ENCODE measurements around the gene CFAP73.
"Not testable (repeated sequence)": the region's sequence is repeated elsewhere in the genome, so short reads cannot be mapped to it uniquely, and the experiment has no call there.

CFAP73 gene

GRCh38 chr12:113196582-113196981, 47.1 kb downstream of the CFAP73 start:
- no peak for DNase-seq

- peak; percentile 83 for DNase-seq
Observed at GRCh38 chr12:113196990-113197389, 47.5 kb downstream of the CFAP73 start.

- DNase-seq: no peak
Observed at GRCh38 chr12:113197518-113198077, 48.1 kb downstream of the CFAP73 start.

GRCh38 chr12:113198296-113198695, 48.8 kb downstream of the CFAP73 start:
- DNase-seq: no peak

- no peak for DNase-seq
Observed at GRCh38 chr12:113200021-113200797, 50.7 kb downstream of the CFAP73 start.

DNA sequence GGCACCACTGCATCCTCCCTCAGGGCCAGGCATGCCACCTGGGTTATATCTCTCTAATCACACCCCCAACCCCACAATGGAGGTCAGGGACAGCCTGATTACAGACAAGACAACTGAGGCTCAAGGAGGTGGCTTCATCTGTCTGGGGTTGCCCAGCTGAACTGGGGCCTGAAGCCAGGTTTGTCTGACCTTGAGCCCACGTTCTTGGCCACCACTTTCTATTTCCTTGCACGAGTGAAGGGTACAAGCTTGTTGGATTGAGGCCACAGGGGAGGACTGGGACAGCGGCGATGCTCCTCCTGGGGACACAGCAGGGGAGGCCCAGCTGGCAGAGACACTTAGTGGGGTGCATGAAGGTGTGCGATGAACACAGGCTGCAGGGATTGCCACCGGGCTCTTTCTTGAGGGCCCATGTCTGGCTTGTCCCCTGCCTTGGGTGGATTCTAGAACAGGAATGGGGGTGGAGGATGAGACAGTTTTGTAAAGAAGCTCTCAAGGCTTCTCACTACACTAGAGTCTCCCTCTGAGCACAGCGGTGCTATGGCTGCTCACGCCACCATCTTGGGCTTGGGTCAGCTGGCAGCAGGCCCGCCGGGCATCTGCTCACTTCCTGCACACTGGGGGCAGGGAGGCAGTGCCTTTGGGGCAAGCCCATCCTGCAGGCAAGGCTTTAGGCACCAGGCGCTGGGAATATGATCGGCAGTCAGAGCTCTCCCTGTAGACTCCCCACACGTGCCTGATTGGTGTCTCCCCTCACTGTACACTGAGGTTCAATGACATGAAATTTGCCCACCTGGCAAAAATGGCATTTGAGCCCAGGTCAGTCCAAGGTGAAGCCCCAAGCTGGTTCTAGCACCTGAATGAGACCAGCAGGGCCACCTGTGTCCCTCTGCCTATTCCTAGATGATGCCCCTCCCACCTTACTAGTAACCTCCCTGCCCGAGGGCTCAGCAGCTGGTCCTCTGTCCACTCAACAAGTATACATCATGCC, 52.0 kb downstream of the CFAP73 start:
- DNase-seq: peak; percentile 27

DNA sequence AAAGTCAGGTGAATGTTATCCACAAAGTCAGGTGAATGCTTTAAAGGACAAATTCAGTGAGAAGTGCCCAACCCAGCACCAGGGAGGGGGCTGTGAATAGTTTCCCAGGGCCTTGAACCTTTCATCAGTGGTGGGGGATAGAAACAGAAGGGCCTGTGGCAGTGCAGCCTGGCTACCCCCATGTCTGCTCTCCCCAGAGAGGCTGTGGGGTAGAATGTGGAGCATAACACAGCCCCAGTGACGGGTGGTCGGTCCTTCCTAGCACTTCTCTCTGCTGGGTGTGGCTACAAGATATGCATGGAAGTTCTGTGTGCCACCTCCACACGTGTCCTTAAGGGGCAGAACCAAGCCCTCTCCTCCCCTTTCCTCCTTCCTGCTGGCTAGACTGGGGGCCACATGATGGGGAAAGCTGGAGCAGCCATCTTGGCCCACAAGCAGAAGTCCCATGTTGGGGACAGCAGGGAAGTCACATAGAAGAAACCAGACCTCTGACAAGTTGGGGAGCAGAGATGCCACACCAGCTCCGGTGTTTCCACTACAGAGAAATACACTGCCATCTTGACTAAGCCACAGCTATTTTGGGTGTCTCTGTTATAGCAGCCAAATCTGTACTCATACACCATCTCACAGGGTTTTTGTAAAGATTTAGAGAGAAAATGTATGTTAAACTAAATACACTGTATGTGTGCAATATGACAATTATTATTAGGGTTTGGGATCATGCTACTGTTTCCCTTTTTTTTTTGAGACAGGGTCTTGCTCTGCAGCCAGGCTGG, 53.0 kb downstream of the CFAP73 start:
- no peak for DNase-seq

DNA sequence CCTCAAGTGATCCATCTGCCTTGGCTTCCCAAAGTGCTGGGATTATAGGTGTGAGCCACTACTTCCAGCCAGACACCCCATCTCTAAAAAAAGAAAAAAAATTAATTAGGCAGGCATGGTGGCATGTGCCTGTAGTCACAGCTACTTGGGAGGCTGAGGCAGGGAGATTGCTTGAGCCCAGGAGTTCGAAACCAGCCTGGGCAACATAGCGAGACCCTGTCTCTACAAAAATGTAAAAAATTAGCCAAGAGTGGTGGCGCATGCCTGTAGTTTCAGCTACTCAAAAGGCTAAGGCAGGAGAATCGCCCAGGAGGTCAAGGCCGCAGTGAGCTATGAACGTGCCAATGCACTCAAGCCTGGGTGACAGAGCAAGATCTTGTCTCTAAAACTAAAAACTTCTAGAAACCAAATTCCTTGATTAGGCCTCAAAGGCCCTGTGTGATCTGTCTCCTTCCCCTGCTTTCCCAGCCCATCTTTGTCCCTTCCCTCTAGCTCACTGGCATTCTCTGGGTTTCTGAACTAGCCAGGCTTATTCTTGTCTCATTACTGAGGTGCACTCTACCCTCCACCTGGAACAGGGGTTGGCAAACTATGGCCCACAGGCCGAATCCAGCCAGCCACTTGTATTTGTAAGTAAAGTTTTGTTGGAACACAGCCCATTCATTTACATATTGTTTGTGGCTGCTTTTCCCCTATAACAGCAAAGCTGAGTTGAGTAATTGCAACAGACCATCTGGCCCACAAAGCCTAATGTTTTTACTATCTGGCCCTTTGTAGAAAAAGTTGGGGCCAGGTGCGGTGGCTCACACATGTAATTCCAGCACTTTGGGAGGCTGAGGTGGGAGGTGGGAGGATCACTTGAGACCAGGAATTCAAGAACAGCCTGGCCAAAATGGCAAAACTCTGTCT, 54.6 kb downstream of the CFAP73 start:
- peak; percentile 79 for DNase-seq

DNA sequence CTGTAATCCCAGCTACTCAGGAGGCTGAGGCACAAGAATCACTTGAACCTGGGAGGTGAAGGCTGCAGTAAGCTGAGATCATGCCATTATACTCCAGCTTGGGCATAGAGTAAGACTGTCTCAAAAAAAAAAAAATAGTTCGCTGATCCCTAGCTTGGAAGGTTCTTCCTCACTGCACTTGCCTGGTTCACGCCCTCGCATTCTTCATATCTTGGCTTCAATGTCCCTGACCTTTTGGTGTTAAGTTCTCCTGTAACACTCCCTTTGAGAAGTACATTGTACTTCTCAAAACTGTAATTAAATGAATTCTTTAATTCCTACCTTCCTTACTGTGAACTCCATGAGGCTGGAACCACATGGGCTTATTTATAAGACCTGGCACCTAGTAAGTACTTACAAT, 55.3 kb downstream of the CFAP73 start:
- DNase-seq: no peak

GRCh38 chr12:113206802-113207201, 57.3 kb downstream of the CFAP73 start:
- not testable (repeated sequence) for DNase-seq

DNA sequence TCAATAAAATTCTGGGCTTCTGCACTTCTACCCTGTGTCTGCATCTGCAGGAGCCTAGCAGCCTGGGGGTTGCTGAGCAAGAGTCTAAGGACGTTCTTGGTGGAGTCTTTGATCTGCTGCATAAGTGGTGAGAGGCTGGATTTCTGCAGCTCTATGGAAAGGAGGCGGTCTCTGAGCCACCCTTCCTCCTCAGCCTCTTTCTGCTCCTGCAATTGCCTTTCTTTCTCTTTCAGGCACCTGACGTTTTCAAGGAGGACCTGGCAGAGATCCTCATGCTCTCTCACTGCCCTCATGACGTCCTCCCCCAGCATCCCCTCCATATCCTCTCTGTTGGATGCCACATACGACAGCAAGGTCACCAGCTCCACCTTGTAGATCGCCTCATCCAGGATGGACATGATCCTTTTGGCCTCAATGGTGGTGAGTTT, 58.1 kb downstream of the CFAP73 start:
- DNase-seq: peak; percentile 70

- peak; percentile 93 for DNase-seq
Observed at GRCh38 chr12:113208041-113208934, 58.8 kb downstream of the CFAP73 start.

All from RPMI8226 (cell line).